Measurements from ENCODE around the gene AZGP1.
"Not testable (repeated sequence)": the region's sequence is repeated elsewhere in the genome, so short reads cannot be mapped to it uniquely, and the experiment has no call there.

Gene AZGP1

DNA sequence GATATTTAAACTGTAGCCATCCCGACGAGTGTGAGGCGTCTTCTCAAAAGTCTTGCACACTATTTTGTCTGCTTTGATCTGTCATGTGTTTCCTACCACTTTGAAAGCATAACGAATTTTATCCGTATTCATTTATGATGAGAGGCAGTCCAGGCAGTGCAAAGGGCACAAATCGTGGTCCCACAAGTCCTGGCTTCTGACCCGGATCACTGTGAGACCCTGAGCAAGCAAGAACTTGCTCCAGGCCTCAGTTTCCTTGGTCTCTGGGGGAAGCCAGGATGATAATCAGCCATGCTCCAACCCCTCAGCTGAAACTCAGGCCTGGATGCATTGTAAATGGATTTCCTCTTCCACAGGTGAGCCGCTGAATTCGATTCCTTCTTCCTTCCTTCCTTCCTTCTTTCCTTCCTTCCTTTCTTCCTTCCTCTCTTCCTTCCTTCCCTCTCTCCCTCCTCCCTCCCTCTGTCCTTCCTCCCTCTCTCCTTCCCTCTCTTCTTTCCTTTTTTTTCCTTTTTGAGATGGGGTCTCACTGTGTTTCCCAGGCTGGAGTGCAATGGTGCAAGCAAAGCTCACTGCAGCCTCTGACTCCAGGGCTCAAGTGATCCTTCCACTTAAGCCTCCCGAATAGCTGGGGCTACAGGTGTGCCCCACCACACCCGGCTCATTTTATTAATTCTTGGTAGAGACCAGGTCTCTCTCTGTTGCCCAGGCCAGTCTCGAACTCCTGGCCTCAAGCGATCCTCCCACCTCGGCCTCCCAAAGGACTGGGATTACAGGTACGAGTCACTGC is 21.1 kb upstream of the AZGP1 start:
- no peak for DNase-seq

DNA sequence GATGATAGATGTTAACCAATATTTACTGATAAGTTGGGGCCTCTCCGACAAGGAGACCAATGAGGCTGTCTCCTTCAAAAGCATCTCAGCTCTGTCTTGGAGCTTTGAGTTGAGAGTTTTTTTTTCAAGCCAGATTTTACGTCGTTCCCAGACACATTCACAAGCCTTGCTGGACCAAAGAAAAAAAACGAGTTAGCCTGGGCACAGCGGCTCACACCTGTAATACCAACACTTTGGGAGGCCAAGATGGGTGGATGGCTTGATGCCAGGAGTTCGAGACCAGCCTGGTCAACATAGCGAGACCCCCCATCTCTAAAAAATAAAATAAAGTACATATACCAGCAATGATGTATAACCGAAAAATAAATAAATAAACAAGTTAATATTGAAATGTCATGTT is 19.0 kb upstream of the AZGP1 start:
- no peak for DNase-seq

- DNase-seq = no peak
Observed at GRCh38 chr7:99992330-99993038, 16.7 kb upstream of the AZGP1 start.

DNA sequence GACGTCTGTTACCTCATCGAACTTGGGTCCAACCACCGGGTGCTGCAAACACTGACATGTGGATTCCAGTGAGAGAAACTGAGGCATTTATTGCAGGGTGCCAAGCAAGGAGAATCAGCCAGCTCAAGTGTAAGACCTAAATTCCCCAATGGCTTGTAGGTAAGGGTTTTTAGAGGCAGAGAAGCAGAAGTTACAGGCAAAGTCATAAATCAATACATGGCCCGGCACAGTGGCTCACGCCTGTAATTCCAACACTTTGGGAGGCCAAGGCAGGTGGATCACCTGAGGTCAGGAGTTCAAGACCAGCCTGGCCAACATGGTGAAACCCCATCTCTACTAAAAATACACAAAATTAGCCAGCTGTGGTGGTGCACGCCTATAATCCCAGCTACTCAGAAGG is 15.7 kb upstream of the AZGP1 start:
- DNase-seq = not testable (repeated sequence)

GRCh38 chr7:99990460-99990852 is 14.6 kb upstream of the AZGP1 start:
- no peak for DNase-seq

DNA sequence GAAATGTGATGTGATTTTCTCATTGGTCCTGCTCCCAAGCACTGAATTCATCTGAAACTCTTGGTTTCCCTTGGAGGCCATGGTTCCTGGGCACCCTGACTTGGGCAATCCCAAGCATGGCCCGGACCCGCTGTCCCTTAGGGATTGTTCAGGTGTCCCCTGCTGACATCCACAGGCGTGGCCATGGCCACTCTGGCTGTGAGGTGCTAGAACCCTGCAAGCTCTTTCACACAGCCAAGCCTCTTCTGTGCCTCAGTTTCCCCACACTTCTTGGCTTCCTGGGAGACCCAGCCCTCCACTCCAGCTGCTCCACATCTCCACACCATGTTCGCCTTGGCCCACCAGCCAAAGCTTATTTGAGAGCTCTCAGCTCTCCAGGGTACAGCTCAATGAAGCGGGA is 12.0 kb upstream of the AZGP1 start:
- no peak for DNase-seq

GRCh38 chr7:99987306-99987705 is 11.5 kb upstream of the AZGP1 start:
- not testable (repeated sequence) for DNase-seq

DNA sequence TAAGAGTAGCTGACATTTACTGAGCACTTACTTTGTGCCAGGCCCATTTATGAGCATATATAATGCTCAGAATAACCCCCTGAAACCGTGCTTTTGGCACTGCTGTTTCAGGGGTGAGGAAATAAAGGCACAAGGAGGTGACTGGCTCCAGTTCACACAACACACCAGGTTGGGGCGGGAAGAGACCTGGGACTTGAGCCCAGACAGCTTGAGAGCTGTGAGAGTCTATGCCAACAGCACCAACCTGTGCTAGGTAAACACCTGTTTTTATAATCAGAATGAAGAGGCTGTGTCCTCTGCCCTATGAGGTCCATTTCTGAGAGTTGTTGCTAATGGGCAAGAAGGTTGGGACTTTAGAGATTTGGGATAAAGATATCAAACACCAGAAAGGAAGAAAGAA is 8.8 kb upstream of the AZGP1 start:
- no peak for DNase-seq

DNA sequence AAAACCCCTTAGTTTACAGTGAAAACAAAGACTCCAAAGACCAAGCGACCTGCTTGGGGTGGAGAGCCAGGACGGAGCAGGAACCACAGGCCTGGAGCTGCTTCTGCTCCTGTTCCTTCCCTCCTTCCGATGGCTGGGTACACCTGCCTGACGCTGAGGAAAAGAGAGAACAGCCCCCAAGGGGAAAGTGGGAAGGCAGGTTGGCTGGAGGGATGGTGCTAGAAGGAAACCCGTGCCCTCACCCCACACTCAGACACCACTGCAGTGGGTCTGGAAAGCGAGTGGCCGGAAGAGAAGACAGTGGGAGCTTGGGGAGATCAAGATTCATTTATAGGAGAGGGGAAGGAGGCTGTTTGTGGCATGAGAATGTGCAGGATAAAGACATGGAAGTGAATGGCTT is 5.2 kb upstream of the AZGP1 start:
- not testable (repeated sequence) for DNase-seq

DNA sequence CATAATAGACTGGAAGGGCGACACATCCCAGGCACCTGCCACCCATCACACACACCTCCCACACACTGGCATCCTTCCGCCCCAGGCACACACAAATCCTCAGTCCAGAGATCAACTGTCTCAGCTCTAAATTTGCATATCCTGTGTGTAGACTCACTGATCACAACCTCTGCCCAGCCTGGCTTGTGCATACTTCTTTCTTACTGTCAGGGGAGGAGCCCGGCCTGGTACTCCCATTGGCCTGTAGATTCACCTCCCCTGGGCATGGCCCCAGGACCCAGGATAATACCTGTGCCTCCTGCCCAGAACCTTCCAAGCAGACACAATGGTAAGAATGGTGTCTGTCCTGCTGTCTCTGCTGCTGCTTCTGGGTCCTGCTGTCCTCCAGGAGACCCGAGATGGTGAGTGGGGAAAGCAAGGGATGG is 4.6 kb upstream of the AZGP1 start:
- DNase-seq = not testable (repeated sequence)

DNA sequence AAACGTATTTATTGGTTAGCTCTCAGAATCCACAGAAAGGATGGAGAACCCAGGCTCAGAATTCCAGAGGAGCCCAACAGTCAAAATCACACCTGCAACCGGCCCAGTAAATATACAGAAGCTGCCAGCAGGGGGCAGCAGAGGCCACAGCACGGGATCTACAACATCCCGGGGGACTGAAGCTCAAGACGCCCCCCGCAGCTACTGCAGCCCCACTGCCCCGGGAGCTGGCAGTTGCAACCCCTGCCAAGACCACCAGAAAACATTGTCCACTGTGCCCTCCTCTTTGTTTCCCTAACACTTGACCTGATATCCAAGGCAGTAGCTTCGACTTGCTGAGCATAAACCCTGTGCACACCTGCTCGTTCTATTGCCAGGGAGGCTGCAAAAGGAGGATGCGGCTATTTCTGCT is 4.0 kb upstream of the AZGP1 start:
- DNase-seq = not testable (repeated sequence)

- DNase-seq = no peak
Observed at GRCh38 chr7:99976626-99977025, 795 bp upstream of the AZGP1 start.

DNA sequence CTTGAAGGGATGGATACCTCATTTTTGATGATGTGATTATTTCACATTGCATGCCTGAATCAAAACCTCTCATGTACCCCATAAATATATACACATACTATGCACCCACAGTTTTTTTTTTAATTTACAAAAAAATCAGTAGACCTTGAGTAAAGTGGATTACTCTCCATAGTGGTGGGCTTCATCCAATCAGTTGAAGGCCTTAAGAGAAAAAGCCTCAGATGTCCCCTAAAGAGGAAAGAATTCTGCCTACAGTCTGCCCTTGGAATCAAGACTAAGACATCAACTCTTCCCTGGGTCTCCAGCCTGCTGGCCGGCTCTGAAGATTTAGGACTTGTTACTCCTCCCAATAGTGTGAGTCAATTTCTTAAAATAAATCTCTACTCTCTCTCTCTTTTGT is 1.1 kb downstream of the AZGP1 start:
- no peak for DNase-seq

GRCh38 chr7:99973817-99974216 is 2.0 kb downstream of the AZGP1 start:
- DNase-seq = not testable (repeated sequence)

GRCh38 chr7:99971242-99971641 is 4.6 kb downstream of the AZGP1 start:
- no peak for DNase-seq

GRCh38 chr7:99969813-99970212 is 6.0 kb downstream of the AZGP1 start:
- not testable (repeated sequence) for DNase-seq

DNA sequence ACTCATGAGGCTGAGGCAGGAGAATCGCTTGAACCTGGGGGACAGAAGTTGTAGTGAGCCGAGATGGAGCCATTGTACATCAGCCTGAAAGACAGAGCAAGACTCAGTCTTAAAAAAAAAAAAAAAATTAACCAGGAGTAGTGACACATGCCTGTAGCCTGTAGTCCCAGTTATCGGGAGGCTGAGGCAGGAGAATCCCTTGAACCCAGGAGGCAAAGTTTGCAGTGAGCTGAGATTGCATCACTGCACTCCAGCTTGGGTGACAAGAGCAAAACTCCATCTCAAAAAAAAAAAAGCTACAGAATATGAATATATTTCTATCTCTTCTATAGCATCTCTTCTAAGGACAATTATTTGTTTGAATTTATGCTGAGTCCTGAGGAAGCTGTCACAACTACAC is 6.5 kb downstream of the AZGP1 start:
- DNase-seq = no peak

DNA sequence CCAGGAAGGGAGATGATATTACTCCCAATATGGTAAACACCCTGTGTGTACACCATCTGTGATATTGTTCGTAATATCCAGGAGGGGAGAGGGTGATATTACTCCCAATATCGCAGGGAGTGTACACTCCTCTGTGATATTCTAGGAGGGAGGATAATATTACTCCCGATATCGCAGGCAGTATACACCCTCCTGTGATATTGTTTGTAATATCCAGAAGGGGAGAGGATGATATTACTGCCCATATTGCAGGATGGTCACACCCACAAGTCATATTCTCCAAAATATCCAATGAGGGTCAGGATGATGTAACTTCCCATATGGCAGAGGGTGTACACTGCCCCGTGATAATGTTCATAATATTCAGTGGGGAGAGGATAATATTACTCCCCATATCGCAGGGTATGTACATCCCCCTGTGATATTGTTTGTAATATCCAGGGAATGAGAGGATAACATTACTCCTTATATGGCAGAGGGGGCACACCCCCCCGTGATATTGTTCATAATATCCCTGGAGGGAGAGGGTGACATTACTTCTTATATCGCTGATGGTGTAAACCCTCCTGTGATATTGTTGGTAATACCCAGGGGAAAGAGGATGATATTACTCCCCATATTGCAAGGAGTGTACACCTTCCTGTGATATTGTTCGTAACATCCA is 17.1 kb downstream of the AZGP1 start:
- no peak for DNase-seq

DNA sequence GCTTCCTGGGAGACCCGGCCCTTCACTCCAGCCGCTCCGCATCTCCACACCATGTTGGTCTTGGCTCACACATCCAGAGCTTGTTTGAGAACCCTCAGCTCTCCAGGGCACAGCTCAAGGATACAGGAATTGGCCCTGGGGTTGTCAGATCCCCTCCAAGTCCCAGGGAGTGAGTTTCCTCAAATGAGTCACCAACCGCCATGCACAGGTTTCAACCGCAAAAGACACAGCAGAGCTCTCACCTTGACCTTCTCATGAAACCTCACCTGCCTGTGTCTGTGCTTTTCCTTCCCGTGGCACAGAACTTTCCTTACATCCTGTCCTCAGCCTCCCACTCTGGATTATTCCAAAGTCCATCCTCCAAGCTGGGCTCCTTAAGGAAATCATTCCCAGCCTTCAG is 20.6 kb downstream of the AZGP1 start:
- no peak for DNase-seq

GRCh38 chr7:99954643-99955042 is 21.2 kb downstream of the AZGP1 start:
- DNase-seq = not testable (repeated sequence)

DNA sequence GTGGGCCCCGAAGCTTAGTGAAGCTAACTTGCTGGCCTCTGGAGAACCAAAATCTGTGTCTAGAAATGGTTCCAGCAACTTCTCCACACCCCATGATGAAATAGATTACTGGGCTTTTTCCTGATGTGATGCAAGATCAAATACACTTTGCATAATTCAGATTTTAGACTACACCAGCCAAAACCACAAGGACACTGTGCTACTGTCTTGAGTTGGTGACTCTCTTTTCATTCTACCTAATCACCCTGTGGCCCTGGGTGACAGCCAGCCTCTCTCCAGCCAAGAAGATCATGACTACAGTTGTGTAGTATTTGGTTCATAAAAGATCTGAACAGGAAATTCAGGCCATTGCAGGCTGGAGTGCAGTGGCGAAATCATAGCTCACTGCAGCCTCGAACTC is 22.2 kb downstream of the AZGP1 start:
- no peak for DNase-seq

DNA sequence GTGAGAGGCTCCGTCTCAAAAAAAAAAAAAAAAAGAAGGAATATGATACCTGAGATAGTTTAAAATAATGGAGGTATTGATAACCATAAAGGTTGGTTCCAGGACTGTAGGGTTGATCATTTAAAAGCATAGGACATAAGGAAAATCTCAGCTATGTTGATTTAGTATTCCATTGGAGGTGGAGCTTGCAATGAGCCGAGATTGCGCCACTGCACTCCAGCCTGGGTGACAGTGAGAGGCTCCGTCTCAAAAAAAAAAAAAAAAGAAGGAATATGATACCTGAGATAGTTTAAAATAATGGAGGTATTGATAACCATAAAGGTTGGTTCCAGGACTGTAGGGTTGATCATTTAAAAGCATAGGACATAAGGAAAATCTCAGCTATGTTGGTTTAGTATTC is 23.2 kb downstream of the AZGP1 start:
- not testable (repeated sequence) for DNase-seq

DNA sequence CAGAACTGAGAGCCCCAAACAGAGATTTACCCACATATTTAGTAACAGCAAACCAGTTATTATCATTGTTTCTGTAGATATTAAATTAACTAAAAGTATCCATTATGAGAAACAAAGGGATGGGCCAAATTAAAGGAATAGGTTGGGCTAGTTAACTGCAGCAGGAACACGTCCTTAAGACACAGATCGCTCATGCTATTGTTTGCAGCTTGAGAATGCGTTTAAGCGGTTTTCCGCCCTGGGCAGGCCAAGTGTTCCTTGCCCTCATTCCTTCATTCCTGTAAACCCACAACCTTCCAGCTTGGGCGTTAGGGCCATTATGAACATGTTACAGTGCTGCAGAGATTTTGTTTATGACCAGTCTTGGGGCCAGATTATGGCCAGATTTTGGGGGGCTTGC is 25.0 kb downstream of the AZGP1 start:
- not testable (repeated sequence) for DNase-seq

Measured in activated gamma-delta T cell (primary cell).